T47D (cell line): ENCODE results near the gene THAP3.

Experiments
- DNase-seq, 2 experiments: peaks; one replicate each; pipeline versions ENCODE4 v3.0.0 to v3.0.0-alpha.2; 2011 to 2012; ENCODE audit warnings: low read depth in 1 of 2, low spot score in 1 of 2
- JUND ChIP-seq: IDR thresholded peaks from 2 replicates; pipeline ENCODE4 v1.6.1; 2012; ENCODE audit warnings: low read depth
- in situ Hi-C: cut with HindIII; loops from 2 replicates; pipeline ENCODE4 v1.10.0; 2016; ENCODE audit warnings: low sequenced_read_pairs, low pct_unique_long_range_greater_than_20kb

The THAP3 gene

GRCh38 chr1:6585081-6585722, 39.5 kb upstream of the THAP3 start:
- in situ Hi-C loops, result no loop called here
- no peak for DNase-seq
- no peak for TF ChIP-seq JUND

GRCh38 chr1:6585841-6586240, 38.8 kb upstream of the THAP3 start:
- TF ChIP-seq JUND, result no peak
- in situ Hi-C loops, result no loop called here
- DNase-seq, result no peak

- in situ Hi-C loops, result no loop called here
- no peak for TF ChIP-seq JUND
- no peak for DNase-seq
Observed at GRCh38 chr1:6586404-6586816, 38.3 kb upstream of the THAP3 start.

GRCh38 chr1:6587261-6588005, 37.2 kb upstream of the THAP3 start:
- in situ Hi-C loops, result no loop called here
- TF ChIP-seq JUND, result no peak
- DNase-seq, result no peak

- no peak for TF ChIP-seq JUND
- in situ Hi-C loops, result no loop called here
- DNase-seq, result no peak
Observed at GRCh38 chr1:6588128-6588892, 36.4 kb upstream of the THAP3 start.

- DNase-seq, result no peak
- in situ Hi-C loops, result no loop called here
- TF ChIP-seq JUND, result no peak
Observed at GRCh38 chr1:6588893-6589520, 35.7 kb upstream of the THAP3 start.

- no peak for TF ChIP-seq JUND
- in situ Hi-C loops, result no loop called here
- DNase-seq, result no peak
Observed at GRCh38 chr1:6590046-6590445, 34.6 kb upstream of the THAP3 start.

GRCh38 chr1:6591222-6591621, 33.4 kb upstream of the THAP3 start:
- in situ Hi-C loops, result no loop called here
- TF ChIP-seq JUND, result no peak

GRCh38 chr1:6591644-6592043, 33.0 kb upstream of the THAP3 start:
- no peak for TF ChIP-seq JUND
- no peak for DNase-seq
- in situ Hi-C loops, result no loop called here

More at GRCh38 chr1:6591222-6591621, 33.4 kb upstream of the THAP3 start:
- no peak for DNase-seq

GRCh38 chr1:6592441-6592840, 32.2 kb upstream of the THAP3 start:
- TF ChIP-seq JUND, result no peak
- no peak for DNase-seq
- in situ Hi-C loops, result no loop called here

GRCh38 chr1:6592865-6593593, 31.6 kb upstream of the THAP3 start:
- TF ChIP-seq JUND, result no peak
- in situ Hi-C loops, result no loop called here
- no peak for DNase-seq

GRCh38 chr1:6593810-6594209, 30.9 kb upstream of the THAP3 start:
- in situ Hi-C loops, result no loop called here
- no peak for TF ChIP-seq JUND
- no peak for DNase-seq
